GM06990 (cell line): ENCODE data around the gene EGLN2.
"Not testable (repeated sequence)": the region's sequence is repeated elsewhere in the genome, so short reads cannot be mapped to it uniquely, and the experiment has no call there.

Experiments
- DNase-seq: peaks from one replicate; pipeline ENCODE4 v3.0.0-alpha.2; 2011; ENCODE audit not compliant: insufficient read length; ENCODE audit errors: extremely low read depth
- H3K27me3 ChIP-seq: replicated peaks from 2 replicates; pipeline ENCODE4 v1.6.0; 2011; ENCODE audit warnings: low read length; ENCODE audit not compliant: control insufficient read depth, insufficient read depth
- H3K36me3 ChIP-seq: 2 replicates; pipeline ENCODE4 v1.5.1; 2011; ENCODE audit warnings: low read length; ENCODE audit not compliant: control insufficient read depth, insufficient read depth
- H3K4me3 ChIP-seq: replicated peaks from 2 replicates; pipeline ENCODE4 v1.5.1; 2011; ENCODE audit warnings: low read depth, mild to moderate bottlenecking, control low read depth, low read length
- TF ChIP-seq, protein P1 (sequence below): IDR thresholded peaks from 2 replicates; pipeline ENCODE4 v1.5.1; 2011; ENCODE audit warnings: low read length, control low read depth, mild to moderate bottlenecking, inconsistent platforms; ENCODE audit not compliant: insufficient read depth, poor library complexity, severe bottlenecking

EGLN2 gene

DNA sequence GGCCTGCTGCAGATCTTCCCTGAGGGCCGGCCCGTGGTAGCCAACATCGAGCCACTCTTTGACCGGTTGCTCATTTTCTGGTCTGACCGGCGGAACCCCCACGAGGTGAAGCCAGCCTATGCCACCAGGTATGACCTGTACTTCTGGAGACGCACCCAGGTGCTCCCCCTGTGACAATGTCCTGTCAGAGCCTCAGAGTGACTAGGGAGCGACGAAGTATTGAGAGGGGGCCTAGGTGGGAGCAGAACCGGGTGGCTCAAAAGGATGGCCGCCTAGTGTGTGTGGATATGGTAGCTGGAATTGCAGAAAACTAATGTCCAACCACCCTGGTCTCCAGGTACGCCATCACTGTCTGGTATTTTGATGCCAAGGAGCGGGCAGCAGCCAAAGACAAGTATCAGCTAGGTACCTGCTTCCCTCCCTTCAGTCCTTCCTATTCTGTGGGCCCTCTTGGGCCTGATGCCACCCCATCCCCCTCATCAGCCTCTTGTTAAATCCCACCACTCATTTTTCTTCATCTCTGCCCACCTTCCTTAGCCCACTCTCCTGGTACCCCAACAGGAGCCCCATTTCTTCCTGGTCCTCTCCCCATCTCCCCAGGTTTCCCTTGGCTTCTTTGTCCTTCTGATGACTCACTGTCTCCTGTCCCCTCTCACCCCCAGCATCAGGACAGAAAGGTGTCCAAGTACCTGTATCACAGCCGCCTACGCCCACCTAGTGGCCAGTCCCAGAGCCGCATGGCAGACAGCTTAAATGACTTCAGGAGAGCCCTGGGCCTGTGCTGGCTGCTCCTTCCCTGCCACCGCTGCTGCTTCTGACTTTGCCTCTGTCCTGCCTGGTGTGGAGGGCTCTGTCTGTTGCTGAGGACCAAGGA is 8.4 kb downstream of the EGLN2 start:
- Histone ChIP-seq H3K27me3 (no peaks in the 10 kb centered on the region), H3K4me3 (no peak overlapping the region), H3K36me3 (peaks cover 36% of the 10 kb centered on the region)
- TF ChIP-seq, protein P1, sequence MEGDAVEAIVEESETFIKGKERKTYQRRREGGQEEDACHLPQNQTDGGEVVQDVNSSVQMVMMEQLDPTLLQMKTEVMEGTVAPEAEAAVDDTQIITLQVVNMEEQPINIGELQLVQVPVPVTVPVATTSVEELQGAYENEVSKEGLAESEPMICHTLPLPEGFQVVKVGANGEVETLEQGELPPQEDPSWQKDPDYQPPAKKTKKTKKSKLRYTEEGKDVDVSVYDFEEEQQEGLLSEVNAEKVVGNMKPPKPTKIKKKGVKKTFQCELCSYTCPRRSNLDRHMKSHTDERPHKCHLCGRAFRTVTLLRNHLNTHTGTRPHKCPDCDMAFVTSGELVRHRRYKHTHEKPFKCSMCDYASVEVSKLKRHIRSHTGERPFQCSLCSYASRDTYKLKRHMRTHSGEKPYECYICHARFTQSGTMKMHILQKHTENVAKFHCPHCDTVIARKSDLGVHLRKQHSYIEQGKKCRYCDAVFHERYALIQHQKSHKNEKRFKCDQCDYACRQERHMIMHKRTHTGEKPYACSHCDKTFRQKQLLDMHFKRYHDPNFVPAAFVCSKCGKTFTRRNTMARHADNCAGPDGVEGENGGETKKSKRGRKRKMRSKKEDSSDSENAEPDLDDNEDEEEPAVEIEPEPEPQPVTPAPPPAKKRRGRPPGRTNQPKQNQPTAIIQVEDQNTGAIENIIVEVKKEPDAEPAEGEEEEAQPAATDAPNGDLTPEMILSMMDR: peak; percentile 16
- no peak for DNase-seq

DNA sequence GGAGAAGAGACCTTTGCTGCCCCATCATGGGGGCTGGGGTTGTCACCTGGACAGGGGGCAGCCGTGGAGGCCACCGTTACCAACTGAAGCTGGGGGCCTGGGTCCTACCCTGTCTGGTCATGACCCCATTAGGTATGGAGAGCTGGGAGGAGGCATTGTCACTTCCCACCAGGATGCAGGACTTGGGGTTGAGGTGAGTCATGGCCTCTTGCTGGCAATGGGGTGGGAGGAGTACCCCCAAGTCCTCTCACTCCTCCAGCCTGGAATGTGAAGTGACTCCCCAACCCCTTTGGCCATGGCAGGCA is 9.0 kb downstream of the EGLN2 start:
- TF ChIP-seq, protein P1: no peak
- peaks cover 34% of the 10 kb centered on the region for H3K36me3 ChIP-seq
- DNase-seq: no peak

DNA sequence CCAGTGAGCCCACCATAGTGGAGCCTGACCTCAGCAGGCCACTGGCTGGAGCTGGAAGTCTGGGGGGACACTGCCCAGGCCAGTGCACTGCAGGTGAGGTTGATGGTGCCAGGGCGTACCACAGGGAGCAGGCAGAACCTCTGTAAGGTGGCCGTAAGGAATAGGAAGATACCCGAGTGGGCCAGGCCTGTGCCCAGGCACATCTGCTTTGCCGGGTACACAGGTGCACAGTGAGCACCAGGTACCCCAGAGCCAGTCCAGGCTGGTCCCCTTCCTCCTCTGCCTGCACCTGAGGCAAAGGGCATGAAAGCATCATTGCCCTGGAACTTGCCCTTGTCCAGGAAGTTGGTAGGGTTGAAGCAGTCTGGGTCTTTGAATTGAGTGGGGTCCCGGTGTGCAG is 9.5 kb downstream of the EGLN2 start:
- DNase-seq: no peak
- H3K36me3 ChIP-seq: peaks cover 30% of the 10 kb centered on the region
- H3K4me3 ChIP-seq: no peak overlapping the region
- TF ChIP-seq, protein P1: no peak
- no peaks in the 10 kb centered on the region for H3K27me3 ChIP-seq

More for the DNA sequence above, 9.0 kb downstream of the EGLN2 start:
- H3K4me3 ChIP-seq: no peak overlapping the region
- H3K27me3 ChIP-seq: no peaks in the 10 kb centered on the region

DNA sequence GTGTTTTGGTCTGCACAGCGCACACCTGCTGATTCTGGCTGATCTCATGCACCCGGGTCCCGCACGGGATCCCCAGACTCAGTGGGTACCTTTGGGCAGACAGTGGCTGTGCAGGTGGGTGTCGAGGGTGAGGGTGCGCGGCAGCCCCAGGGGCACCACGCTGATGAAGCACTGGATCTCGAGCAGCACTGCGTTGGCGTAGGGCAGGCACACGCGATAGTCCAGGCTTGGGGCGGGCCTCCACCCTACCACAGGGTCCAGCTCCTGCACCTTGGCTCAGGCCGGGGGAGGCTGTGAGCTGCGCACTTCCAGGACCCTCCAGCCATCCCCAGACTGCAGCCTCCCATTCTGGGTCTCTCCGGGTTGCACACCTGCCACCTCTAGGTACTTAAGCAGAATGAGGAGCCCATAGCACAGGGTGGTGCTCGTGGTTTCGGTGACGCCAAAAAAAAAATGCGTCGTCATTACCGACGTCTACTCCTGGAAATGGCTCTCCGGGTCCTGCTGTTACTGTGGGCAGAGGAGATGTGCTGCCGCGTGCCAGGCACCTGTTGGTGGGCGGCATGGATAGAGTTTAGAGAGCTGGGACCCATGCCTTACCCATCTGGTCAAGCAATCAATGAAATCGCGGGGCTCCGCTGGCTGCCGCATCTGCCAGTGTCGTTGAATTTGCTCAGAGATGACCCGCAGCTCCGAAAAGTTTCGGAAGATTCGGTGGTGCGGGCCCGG is 10.5 kb downstream of the EGLN2 start:
- H3K4me3 ChIP-seq: no peak overlapping the region
- no peak for DNase-seq
- TF ChIP-seq, protein P1: no peak
- peaks cover 25% of the 10 kb centered on the region for H3K36me3 ChIP-seq
- no peaks in the 10 kb centered on the region for H3K27me3 ChIP-seq

DNA sequence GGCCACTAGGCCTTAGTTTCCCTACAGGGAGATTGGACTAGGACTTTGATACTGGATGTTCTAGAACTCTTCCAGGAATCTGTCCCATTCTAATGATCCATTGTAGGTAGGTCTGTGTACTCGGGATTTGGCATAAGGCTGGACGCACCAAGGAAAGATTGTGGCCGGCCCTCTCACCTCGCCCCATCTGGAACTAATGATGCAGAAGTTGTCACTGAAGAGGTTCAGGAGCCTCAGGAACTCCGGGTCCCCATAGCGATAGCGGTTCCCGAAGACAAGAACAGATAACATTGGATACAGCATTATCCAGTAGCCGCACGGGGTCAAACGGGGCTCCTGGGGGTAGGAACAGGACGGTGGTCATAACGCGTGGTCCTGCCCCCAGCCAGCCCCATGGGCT is 11.2 kb downstream of the EGLN2 start:
- Histone ChIP-seq H3K36me3 (peaks cover 22% of the 10 kb centered on the region), H3K27me3 (no peaks in the 10 kb centered on the region), H3K4me3 (no peak overlapping the region)
- TF ChIP-seq, protein P1: no peak
- DNase-seq: no peak

DNA sequence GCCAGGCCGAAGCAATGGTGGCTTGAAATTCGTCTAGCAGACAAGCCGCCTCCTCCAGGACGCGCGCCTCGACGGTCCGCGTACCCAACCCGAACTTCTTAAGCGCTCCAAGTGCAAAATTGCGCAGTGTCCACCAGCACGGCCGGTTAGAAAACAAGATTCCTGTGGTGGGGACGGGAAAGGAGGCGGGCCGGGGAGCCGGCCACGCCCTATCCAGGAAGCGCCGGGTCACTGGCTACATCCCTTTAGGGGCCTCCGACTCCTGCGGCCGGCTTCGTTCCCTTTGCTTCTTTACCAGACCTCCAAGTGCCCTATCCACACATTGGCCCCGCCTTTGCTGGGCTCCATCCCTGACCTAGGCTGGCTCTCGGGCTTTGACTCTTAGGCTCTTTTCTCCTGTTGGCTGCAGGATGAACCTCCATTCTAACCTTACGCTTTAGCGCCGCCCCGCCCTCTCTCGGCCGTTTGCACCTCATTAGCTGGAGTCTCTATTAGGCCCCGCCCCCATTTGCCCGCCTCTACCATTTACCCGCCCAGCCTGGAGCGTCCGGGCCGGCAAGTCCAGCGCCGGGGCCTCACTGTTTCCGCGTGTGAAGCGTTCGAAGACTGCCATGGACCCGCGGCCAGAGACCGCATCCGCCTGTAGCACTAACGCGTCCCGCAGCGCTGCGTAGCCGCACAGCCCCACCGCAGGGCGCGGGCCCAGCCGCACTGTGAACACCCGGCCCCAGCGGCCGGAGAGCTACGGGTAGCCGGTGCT is 11.8 kb downstream of the EGLN2 start:
- peak; percentile 68 for DNase-seq
- Histone ChIP-seq H3K4me3 (peak overlapping the region; percentile 49), H3K36me3 (peaks cover 21% of the 10 kb centered on the region)
- H3K27me3 ChIP-seq: not testable (repeated sequence)
